HCT116 (cell line): ENCODE data around the gene NKX2-8. TPM values are rescaled to one million over a fixed set of nuclear protein-coding genes. Genes with fewer than 3 reads are reported as not detected.

Experiments
- ATAC-seq: fragments of 200-7000 bp; cut with Tn5 transposase; 2 replicates; pipeline ENCODE4 v1.9.1; 2020; ENCODE audit warnings: mild to moderate bottlenecking, moderate library complexity
- BruUV-seq: library from RNA; stranded (reverse); fragments of 400-500 nt; replicated peaks from 2 replicates; lab custom pipeline; 2021; lab: Mats Ljungman, UMichigan
- CTCF ChIA-PET: fragments of 300-600 bp; sonication (Branson Sonifier 250); formaldehyde crosslinking; loops from one replicate; lab custom pipeline; 2021; ENCODE audit warnings: antibody characterized with exemption; lab: Charles Lee
- POLR2A ChIA-PET: fragments of 300-600, 350-600 bp; sonication (Branson Sonifier 250); formaldehyde crosslinking; loops from one replicate; lab custom pipeline; 2021; ENCODE audit warnings: antibody characterized with exemption; lab: Charles Lee
- RAD21 ChIA-PET, 2 experiments: fragments of 300-600 bp; sonication (Branson Sonifier 250); formaldehyde crosslinking; loops; one replicate each; lab custom pipeline; 2023; ENCODE audit warnings: low total read pairs in 2 of 2; ENCODE audit not compliant: uncharacterized antibody in 2 of 2, unreplicated experiment in 2 of 2, low non-redundant PET in 1 of 2; lab: Charles Lee
- DNase-seq: peaks from one replicate; pipeline ENCODE4 v3.0.0-alpha.2; 2010; ENCODE audit warnings: low read depth, low spot score
- H2AFZ ChIP-seq: fragments of 200-600 bp; shearing (Covaris generic), sonication (generic); 2 replicates; pipeline ENCODE4 v1.6.1; 2017; ENCODE audit warnings: low read depth, mixed run types, mixed read lengths, antibody characterized with exemption, low read length; ENCODE audit not compliant: poor library complexity, severe bottlenecking
- H3K27ac ChIP-seq: 2 replicates; pipeline ENCODE4 v1.5.1; 2012; ENCODE audit warnings: low read depth, low read length
- H3K27me3 ChIP-seq: fragments of 200-600 bp; sonication (generic); 2 replicates; pipeline ENCODE4 v1.6.1; 2016; ENCODE audit warnings: mixed run types, low read length, mixed read lengths; ENCODE audit not compliant: insufficient read depth
- H3K36me3 ChIP-seq, 2 experiments: fragments of 200-500 bp in 1 of 2; fragments of 200-600 bp in 1 of 2; sonication (Bioruptor generic) in 1 of 2; sonication (generic) in 1 of 2; 2 replicates each; pipeline versions ENCODE4 v1.5.1 to v1.6.1; 2014 to 2016; ENCODE audit warnings: low read length in 2 of 2, inconsistent platforms in 1 of 2, mixed read lengths in 1 of 2, mixed run types in 1 of 2; ENCODE audit not compliant: insufficient read depth in 2 of 2, control insufficient read depth in 1 of 2
- H3K4me1 ChIP-seq, 2 experiments: fragments of 200-600 bp in 1 of 2; sonication (generic) in 1 of 2; 2 replicates each; pipeline versions ENCODE4 v1.5.1 to v1.6.1; 2012 to 2017; ENCODE audit warnings: low read length in 2 of 2, inconsistent platforms in 1 of 2, mild to moderate bottlenecking in 1 of 2, mixed read lengths in 1 of 2, mixed run types in 1 of 2, moderate library complexity in 1 of 2; ENCODE audit not compliant: insufficient read depth in 2 of 2, control insufficient read depth in 1 of 2
- H3K4me2 ChIP-seq: fragments of 200-600 bp; sonication (generic); 2 replicates; pipeline ENCODE4 v1.6.1; 2017; ENCODE audit warnings: mixed run types, low read length, mixed read lengths
- H3K4me3 ChIP-seq, 2 experiments: fragments of 200-600 bp in 1 of 2; sonication (generic) in 1 of 2; replicated peaks in 1 of 2; 2 replicates each; pipeline ENCODE4 v1.5.1; 2011 to 2016; ENCODE audit warnings: low read length in 2 of 2, control low read depth in 1 of 2, low read depth in 1 of 2, mild to moderate bottlenecking in 1 of 2, mixed read lengths in 1 of 2, mixed run types in 1 of 2
- H3K79me2 ChIP-seq: fragments of 200-600 bp; sonication (generic); 2 replicates; pipeline ENCODE4 v1.6.1; 2017; ENCODE audit warnings: mild to moderate bottlenecking, mixed run types, low read length, moderate library complexity, mixed read lengths; ENCODE audit not compliant: insufficient read depth
- H3K9ac ChIP-seq: fragments of 200-600 bp; sonication (generic); 2 replicates; pipeline ENCODE4 v1.6.1; 2016; ENCODE audit warnings: low read length, mixed read lengths
- H3K9me2 ChIP-seq: fragments of 200-600 bp; sonication (generic), shearing (Covaris generic); 2 replicates; pipeline ENCODE4 v1.6.1; 2017; ENCODE audit warnings: mixed run types, mild to moderate bottlenecking, moderate library complexity; ENCODE audit not compliant: insufficient read depth
- H3K9me3 ChIP-seq, 2 experiments: fragments of 200-500 bp in 1 of 2; fragments of 200-600 bp in 1 of 2; sonication (Bioruptor generic) in 1 of 2; sonication (generic) in 1 of 2; 2 replicates each; pipeline ENCODE4 v1.6.1; 2014 to 2017; ENCODE audit warnings: low read length in 2 of 2, mixed read lengths in 2 of 2, inconsistent platforms in 1 of 2, low read depth in 1 of 2, mild to moderate bottlenecking in 1 of 2, mixed run types in 1 of 2, moderate library complexity in 1 of 2; ENCODE audit not compliant: control insufficient read depth in 1 of 2, insufficient read depth in 1 of 2
- H4K20me1 ChIP-seq: fragments of 200-600 bp; sonication (generic), shearing (Covaris generic); 2 replicates; pipeline ENCODE4 v1.6.1; 2017; ENCODE audit warnings: mixed run types, mild to moderate bottlenecking, moderate library complexity; ENCODE audit not compliant: insufficient read depth
- CEBPB ChIP-seq: IDR thresholded peaks from 2 replicates; pipeline ENCODE4 v1.6.1; 2012; ENCODE audit warnings: low read depth
- ELF1 ChIP-seq: IDR thresholded peaks from 2 replicates; pipeline ENCODE4 v1.6.1; 2012; ENCODE audit warnings: low read depth, borderline replicate concordance
- FOSL1 ChIP-seq: IDR thresholded peaks from 2 replicates; pipeline ENCODE4 v1.6.1; 2012; ENCODE audit warnings: low read depth
- JUND ChIP-seq: IDR thresholded peaks from 2 replicates; pipeline ENCODE4 v1.6.1; 2012
- POLR2A ChIP-seq: IDR thresholded peaks from 2 replicates; pipeline ENCODE4 v1.7.0; 2011; ENCODE audit warnings: borderline replicate concordance; ENCODE audit not compliant: insufficient read depth, insufficient read length; ENCODE audit errors: extremely low read depth
- RAD21 ChIP-seq: IDR thresholded peaks from 2 replicates; pipeline ENCODE4 v1.6.1; 2012; ENCODE audit warnings: low read depth, mild to moderate bottlenecking
- SP1 ChIP-seq: IDR thresholded peaks from 2 replicates; pipeline ENCODE4 v1.6.1; 2012; ENCODE audit warnings: low read depth
- SRF ChIP-seq: IDR thresholded peaks from 2 replicates; pipeline ENCODE4 v1.6.1; 2012; ENCODE audit warnings: low read depth
- YY1 ChIP-seq: IDR thresholded peaks from 2 replicates; pipeline ENCODE4 v1.6.1; 2011; ENCODE audit warnings: low read length, low read depth, moderate library complexity, mild to moderate bottlenecking; ENCODE audit not compliant: insufficient replicate concordance; ENCODE audit errors: extremely low read depth
- ZBTB33 ChIP-seq: IDR thresholded peaks from 2 replicates; pipeline ENCODE4 v1.6.1; 2011; ENCODE audit warnings: mild to moderate bottlenecking, low read length, moderate library complexity; ENCODE audit not compliant: insufficient replicate concordance; ENCODE audit errors: extremely low read depth
- ZFX ChIP-seq: fragments of 450-650 bp; IDR thresholded peaks from 2 replicates; pipeline ENCODE4 v1.6.1; 2017
- ZNF274 ChIP-seq: fragments of 200-500 bp; sonication (Bioruptor generic); IDR thresholded peaks from 2 replicates; pipeline ENCODE4 v1.6.1; 2014; ENCODE audit warnings: mild to moderate bottlenecking, low read depth, low read length, inconsistent platforms
- intact Hi-C: fragments of 100-400 bp; cut with micrococcal nuclease; formaldehyde crosslinking; loops from 2 replicates; pipeline ENCODE4 v1.10.0; 2022
- total RNA-seq: library from RNA; stranded (reverse); gene quantifications from one replicate; pipeline ENCODE4 v1.2.1, GENCODE V29; 2021; ENCODE audit not compliant: unreplicated experiment
- TF ChIP-seq, protein P1 (sequence below), 3 experiments: fragments of 200-600 bp in 1 of 3; sonication (generic) in 1 of 3; IDR thresholded peaks in 2 of 3; conservative IDR thresholded peaks in 1 of 3; 2 replicates each; pipeline ENCODE4 v1.5.1; 2012 to 2017; ENCODE audit warnings: low read depth in 2 of 3, low read length in 2 of 3, antibody characterized with exemption in 1 of 3, borderline replicate concordance in 1 of 3, control low read depth in 1 of 3, mild to moderate bottlenecking in 1 of 3, mixed read lengths in 1 of 3, mixed run types in 1 of 3, moderate library complexity in 1 of 3; ENCODE audit not compliant: insufficient read depth in 1 of 3
- TF ChIP-seq, protein P2 (sequence below): IDR thresholded peaks from 2 replicates; pipeline ENCODE4 v1.6.1; 2012; ENCODE audit warnings: low read depth

NKX2-8 gene
- total RNA-seq, 1 experiment from 2014 or later = 7.5 TPM

DNA sequence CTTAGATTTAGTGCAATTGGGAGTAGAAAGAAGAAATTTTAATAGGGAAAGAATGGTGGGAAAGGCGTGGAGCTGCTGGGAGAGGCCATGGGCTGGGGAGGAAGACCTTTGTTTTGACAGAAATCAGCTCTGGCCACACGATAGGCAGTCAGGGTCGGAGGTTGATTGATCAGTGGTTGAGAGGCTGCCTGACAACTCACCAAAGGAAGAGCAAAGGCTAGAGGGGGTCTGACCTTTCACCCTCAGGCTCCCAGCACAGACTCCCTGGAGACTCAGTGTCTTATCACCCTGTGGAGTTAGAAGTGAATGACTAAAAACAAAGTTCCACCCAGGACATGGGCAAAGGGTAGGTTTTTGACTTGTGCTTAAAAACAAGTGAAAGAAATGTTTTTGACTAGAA is 18.0 kb upstream of the NKX2-8 start:
- no peaks in the 10 kb centered on the region for H4K20me1 ChIP-seq
- no peak overlapping the region for H3K27ac ChIP-seq
- intact Hi-C loops = loop anchor here (10.0 kb wide), 1 partner anchor 636 kb away; no protein-coding TSS in a partner anchor
- no peak overlapping the region for H2AFZ ChIP-seq
- no peak overlapping the region for H3K4me2 ChIP-seq
- H3K4me3 ChIP-seq = no peak overlapping the region
- no peak overlapping the region for H3K9ac ChIP-seq
- H3K27me3 ChIP-seq = no peaks in the 10 kb centered on the region
- POLR2A ChIA-PET = no interaction called here
- peaks cover 0 to 9% of the 10 kb centered on the region in 2 experiments; a peak in 2 of 4 replicates for H3K4me1 ChIP-seq
- no peaks in the 10 kb centered on the region for H3K9me3 ChIP-seq
- no TSS peak for BruUV-seq
- no peaks in the 10 kb centered on the region for H3K79me2 ChIP-seq
- no peaks in the 10 kb centered on the region for H3K9me2 ChIP-seq
- DNase-seq (no peak), ATAC-seq (no peak)
- H3K36me3 ChIP-seq = no peaks in the 10 kb centered on the region
- RAD21 ChIA-PET = no interaction called here
- TF ChIP-seq RAD21 (no peak), ZFX (no peak), FOSL1 (no peak), SRF (no peak), ELF1 (no peak), YY1 (no peak), ZNF274 (no peak), JUND (no peak), CEBPB (no peak), SP1 (no peak), ZBTB33 (no peak), POLR2A (no peak)
- TF ChIP-seq, protein P1, sequence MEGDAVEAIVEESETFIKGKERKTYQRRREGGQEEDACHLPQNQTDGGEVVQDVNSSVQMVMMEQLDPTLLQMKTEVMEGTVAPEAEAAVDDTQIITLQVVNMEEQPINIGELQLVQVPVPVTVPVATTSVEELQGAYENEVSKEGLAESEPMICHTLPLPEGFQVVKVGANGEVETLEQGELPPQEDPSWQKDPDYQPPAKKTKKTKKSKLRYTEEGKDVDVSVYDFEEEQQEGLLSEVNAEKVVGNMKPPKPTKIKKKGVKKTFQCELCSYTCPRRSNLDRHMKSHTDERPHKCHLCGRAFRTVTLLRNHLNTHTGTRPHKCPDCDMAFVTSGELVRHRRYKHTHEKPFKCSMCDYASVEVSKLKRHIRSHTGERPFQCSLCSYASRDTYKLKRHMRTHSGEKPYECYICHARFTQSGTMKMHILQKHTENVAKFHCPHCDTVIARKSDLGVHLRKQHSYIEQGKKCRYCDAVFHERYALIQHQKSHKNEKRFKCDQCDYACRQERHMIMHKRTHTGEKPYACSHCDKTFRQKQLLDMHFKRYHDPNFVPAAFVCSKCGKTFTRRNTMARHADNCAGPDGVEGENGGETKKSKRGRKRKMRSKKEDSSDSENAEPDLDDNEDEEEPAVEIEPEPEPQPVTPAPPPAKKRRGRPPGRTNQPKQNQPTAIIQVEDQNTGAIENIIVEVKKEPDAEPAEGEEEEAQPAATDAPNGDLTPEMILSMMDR (IDR thresholded peaks at IDR 0.05 in 2 of 3, conservative IDR thresholded peaks at IDR 0.05 in 1 of 3; ENCODE audit: borderline replicate concordance in 1 of 3, insufficient read depth in 1 of 3, low read depth in 2 of 3, low read length in 2 of 3) = no peak
- TF ChIP-seq, protein P2, sequence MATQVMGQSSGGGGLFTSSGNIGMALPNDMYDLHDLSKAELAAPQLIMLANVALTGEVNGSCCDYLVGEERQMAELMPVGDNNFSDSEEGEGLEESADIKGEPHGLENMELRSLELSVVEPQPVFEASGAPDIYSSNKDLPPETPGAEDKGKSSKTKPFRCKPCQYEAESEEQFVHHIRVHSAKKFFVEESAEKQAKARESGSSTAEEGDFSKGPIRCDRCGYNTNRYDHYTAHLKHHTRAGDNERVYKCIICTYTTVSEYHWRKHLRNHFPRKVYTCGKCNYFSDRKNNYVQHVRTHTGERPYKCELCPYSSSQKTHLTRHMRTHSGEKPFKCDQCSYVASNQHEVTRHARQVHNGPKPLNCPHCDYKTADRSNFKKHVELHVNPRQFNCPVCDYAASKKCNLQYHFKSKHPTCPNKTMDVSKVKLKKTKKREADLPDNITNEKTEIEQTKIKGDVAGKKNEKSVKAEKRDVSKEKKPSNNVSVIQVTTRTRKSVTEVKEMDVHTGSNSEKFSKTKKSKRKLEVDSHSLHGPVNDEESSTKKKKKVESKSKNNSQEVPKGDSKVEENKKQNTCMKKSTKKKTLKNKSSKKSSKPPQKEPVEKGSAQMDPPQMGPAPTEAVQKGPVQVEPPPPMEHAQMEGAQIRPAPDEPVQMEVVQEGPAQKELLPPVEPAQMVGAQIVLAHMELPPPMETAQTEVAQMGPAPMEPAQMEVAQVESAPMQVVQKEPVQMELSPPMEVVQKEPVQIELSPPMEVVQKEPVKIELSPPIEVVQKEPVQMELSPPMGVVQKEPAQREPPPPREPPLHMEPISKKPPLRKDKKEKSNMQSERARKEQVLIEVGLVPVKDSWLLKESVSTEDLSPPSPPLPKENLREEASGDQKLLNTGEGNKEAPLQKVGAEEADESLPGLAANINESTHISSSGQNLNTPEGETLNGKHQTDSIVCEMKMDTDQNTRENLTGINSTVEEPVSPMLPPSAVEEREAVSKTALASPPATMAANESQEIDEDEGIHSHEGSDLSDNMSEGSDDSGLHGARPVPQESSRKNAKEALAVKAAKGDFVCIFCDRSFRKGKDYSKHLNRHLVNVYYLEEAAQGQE = no peak
- CTCF ChIA-PET = interaction anchor here (1.0 kb wide), 1 partner anchor 530 kb away, joined by 3 read pairs; no protein-coding TSS in a partner anchor
